Right lobe of liver (tissue), 6 donors: Measurements from ENCODE around the gene ENOX2. TPM values are rescaled to one million over a fixed set of nuclear protein-coding genes. Genes with fewer than 3 reads are reported as not detected.

Experiments used
- ATAC-seq, 4 donors: fragments of 200-7000 bp; cut with Tn5 transposase; one replicate each; pipeline ENCODE4 v1.9.1; 2020; ENCODE audit warnings: mild to moderate bottlenecking in 4 of 4, moderate library complexity in 4 of 4
- DNase-seq, 3 donors: peaks; one replicate each; pipeline ENCODE4 v3.0.0-alpha.2; 2020
- H3K27ac ChIP-seq, 3 donors: fragments of 200-600 bp; one replicate each; pipeline ENCODE4 v1.8.0; 2022
- H3K27me3 ChIP-seq, 2 donors: fragments of 200-600 bp; one replicate each; pipeline ENCODE4 v1.8.0; 2022
- H3K36me3 ChIP-seq, 4 donors: fragments of 200-600 bp; sonication (generic) in 1 of 4; one replicate each; pipeline versions ENCODE4 v1.5.1 to v1.8.0; 2017 to 2022; ENCODE audit warnings: control low read depth in 1 of 4
- H3K4me1 ChIP-seq, 4 donors: fragments of 200-600 bp; sonication (generic) in 1 of 4; one replicate each; pipeline versions ENCODE4 v1.5.1 to v1.8.0; 2017 to 2022; ENCODE audit warnings: control low read depth in 1 of 4
- H3K4me3 ChIP-seq, 3 donors: fragments of 200-600 bp; one replicate each; pipeline ENCODE4 v1.8.0; 2022
- H3K9me3 ChIP-seq, 4 donors: fragments of 200-600 bp; sonication (generic) in 1 of 4; one replicate each; pipeline versions ENCODE4 v1.5.1 to v1.8.0; 2017 to 2022; ENCODE audit warnings: control low read depth in 1 of 4
- POLR2A ChIP-seq: fragments of 450-650 bp; IDR thresholded peaks from one replicate; pipeline ENCODE4 v1.6.1; 2017; ENCODE audit warnings: antibody characterized with exemption, mild to moderate bottlenecking
- WGBS: methylation state at CpG from one replicate; pipeline ENCODE4 v1.1.6; 2018; ENCODE audit warnings: low coverage, low lambda C conversion rate; ENCODE audit not compliant: insufficient coverage; ENCODE audit errors: missing lambda C conversion rate; 5-methylcytosine and 5-hydroxymethylcytosine counted together
- intact Hi-C, 2 donors: fragments of 100-400 bp; cut with DNase I; formaldehyde crosslinking; loops; one replicate each; pipeline versions ENCODE4 v1.11.2 to v1.14.1; 2022
- total RNA-seq, 6 experiments: library from RNA; depleted of rRNA in 2 of 6; stranded (reverse); fragments of >200 nt in 2 of 6; fragmentation: NEBNext Ultra II Directional in 3 of 6; extraction: Animal tissue kit (Norgen Biotek cat#: 25700) in 3 of 6; gene quantifications; one replicate each; pipeline versions ENCODE4 v1.1.0 to v1.2.4, GENCODE V29; 2016 to 2023
- TF ChIP-seq, protein P1 (sequence below), 4 donors: fragments of 200-600 bp in 3 of 4; fragments of 450-650 bp in 1 of 4; IDR thresholded peaks; one replicate each; pipeline versions ENCODE4 v1.5.1 to v1.8.0; 2016 to 2022; ENCODE audit warnings: antibody characterized with exemption in 4 of 4, mild to moderate bottlenecking in 2 of 4
- donor health status: DM: no; HTN: yes; CAD: no.
- donor health status: DM: no; HTN: no; CAD: no.
- donor health status: DM: no; HTN: no; CAD: no.
- donor health status: DM: no; HTN: yes; CAD: no.
- donor health status: DM: no; HTN: yes; CAD: no.

Gene ENOX2
- total RNA-seq, 6 experiments from 2014 or later, result 6.9 to 14.7 (median 10.8) TPM

DNA sequence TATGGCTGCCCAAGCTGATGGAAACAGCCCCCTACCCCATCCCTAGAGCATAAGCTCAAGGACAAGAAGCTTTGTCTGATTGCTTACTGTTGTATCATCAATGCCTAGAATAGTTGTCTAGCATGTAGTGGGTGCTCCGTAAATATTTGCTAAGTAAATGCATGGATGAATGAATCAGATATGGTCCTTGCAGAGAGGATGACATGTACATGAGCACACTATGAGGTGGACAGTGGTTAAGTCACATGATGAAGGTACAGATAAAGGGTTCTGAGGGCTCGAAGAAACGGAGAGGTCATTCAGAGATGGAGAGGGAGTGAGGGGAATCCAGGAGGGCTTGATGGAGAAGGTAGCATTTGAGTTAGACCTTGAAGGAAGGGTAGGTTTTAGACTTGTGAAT lies 287.1 kb downstream of the ENOX2 start:
- ATAC-seq (no peak), DNase-seq (no peak)
- intact Hi-C loops, result no loop called here
- Histone ChIP-seq H3K9me3 (no peaks in the 10 kb centered on the region), H3K4me3 (no peak overlapping the region), H3K27me3 (no peaks in the 10 kb centered on the region), H3K4me1 (no peaks in the 10 kb centered on the region), H3K36me3 (no peaks in the 10 kb centered on the region), H3K27ac (no peak overlapping the region)
- no peak for TF ChIP-seq POLR2A
- TF ChIP-seq, protein P1, sequence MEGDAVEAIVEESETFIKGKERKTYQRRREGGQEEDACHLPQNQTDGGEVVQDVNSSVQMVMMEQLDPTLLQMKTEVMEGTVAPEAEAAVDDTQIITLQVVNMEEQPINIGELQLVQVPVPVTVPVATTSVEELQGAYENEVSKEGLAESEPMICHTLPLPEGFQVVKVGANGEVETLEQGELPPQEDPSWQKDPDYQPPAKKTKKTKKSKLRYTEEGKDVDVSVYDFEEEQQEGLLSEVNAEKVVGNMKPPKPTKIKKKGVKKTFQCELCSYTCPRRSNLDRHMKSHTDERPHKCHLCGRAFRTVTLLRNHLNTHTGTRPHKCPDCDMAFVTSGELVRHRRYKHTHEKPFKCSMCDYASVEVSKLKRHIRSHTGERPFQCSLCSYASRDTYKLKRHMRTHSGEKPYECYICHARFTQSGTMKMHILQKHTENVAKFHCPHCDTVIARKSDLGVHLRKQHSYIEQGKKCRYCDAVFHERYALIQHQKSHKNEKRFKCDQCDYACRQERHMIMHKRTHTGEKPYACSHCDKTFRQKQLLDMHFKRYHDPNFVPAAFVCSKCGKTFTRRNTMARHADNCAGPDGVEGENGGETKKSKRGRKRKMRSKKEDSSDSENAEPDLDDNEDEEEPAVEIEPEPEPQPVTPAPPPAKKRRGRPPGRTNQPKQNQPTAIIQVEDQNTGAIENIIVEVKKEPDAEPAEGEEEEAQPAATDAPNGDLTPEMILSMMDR (IDR thresholded peaks at IDR 0.05), result no peak
- 63% methylated on average over 3 of the region's 3 CpGs for WGBS

DNA sequence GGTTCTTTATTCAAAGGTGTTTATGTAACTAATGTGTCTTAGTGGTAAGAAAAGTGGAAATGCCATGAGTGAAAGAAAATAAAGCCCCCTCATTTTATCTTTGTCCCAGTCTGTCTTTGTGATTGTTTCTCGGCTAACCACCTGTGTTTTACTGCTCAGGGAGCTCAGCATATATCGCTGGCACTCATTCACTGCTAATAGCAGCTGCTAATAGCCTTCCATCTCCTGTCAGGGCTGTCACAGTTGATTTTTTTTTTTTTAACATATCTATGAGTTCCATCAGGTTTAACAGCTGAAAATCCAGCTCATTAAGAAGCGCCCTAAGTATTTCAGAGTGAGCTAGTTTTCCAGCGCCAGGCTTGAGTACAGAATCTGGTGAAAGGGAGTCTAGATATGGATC lies 295.6 kb downstream of the ENOX2 start:
- intact Hi-C loops, result no loop called here
- TF ChIP-seq POLR2A, result no peak
- TF ChIP-seq, protein P1 (IDR thresholded peaks at IDR 0.05), result no peak
- H3K27me3 ChIP-seq, result no peaks in the 10 kb centered on the region
- no peak for DNase-seq
- ATAC-seq, result no peak
- WGBS, result 42% methylated on average over 4 of the region's 4 CpGs
- no peaks in the 10 kb centered on the region for H3K4me1 ChIP-seq
- H3K27ac ChIP-seq, result no peak overlapping the region
- H3K36me3 ChIP-seq, result no peaks in the 10 kb centered on the region
- H3K4me3 ChIP-seq, result no peak overlapping the region
- no peaks in the 10 kb centered on the region for H3K9me3 ChIP-seq

DNA sequence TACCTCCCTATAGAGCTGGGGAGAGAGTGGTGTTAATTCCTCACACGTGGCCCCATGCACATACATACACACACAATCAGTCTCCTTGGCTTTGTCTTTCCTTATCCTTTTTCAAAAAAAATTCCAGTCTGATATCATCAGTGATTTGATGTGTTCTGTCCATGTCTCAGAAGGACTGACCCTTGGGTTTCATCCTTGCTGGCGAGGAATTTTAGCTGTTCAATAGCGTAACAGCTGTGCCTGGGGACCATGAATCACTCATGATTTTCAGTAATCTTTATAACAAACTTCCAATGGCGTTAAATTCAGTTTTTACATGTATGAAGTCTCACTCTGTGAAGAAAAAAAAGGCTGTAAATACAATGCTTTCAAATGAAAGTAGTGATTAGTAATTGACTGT lies 296.6 kb downstream of the ENOX2 start:
- no peak for ATAC-seq

DNA sequence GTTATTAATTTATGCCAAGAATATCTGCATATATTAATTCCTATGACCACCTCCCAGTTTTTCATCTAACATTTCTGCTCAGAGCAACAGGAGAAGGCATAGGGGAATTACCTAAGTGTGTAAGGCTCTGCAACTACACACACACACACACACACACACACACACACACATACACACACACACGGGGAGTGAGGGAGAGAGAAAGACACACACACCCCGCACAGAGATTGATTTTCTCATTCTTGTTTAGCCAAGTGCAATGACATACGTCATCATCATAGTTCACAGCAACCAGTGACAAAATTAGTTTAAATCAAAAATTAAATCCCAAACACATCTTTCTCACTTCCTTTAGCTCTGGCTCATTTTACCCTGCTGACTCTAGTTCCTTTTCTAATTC lies 298.1 kb downstream of the ENOX2 start:
- Histone ChIP-seq H3K27ac (no peak overlapping the region), H3K36me3 (no peaks in the 10 kb centered on the region), H3K9me3 (no peaks in the 10 kb centered on the region), H3K4me3 (no peak overlapping the region), H3K27me3 (no peaks in the 10 kb centered on the region), H3K4me1 (no peaks in the 10 kb centered on the region)
- WGBS, result 30% methylated on average over 3 of the region's 3 CpGs
- no peak for ATAC-seq
- DNase-seq, result no peak
- no peak for TF ChIP-seq POLR2A
- intact Hi-C loops, result no loop called here

More for the DNA sequence above, 296.6 kb downstream of the ENOX2 start:
- H3K36me3 ChIP-seq, result no peaks in the 10 kb centered on the region
- no peaks in the 10 kb centered on the region for H3K9me3 ChIP-seq
- H3K27me3 ChIP-seq, result no peaks in the 10 kb centered on the region
- 52% methylated on average over 4 of the region's 4 CpGs for WGBS
- H3K27ac ChIP-seq, result no peak overlapping the region
- no peak overlapping the region for H3K4me3 ChIP-seq
- intact Hi-C loops, result no loop called here
- no peak for TF ChIP-seq POLR2A
- TF ChIP-seq, protein P1 (IDR thresholded peaks at IDR 0.05), result no peak
- no peak for DNase-seq
- H3K4me1 ChIP-seq, result no peaks in the 10 kb centered on the region

DNA sequence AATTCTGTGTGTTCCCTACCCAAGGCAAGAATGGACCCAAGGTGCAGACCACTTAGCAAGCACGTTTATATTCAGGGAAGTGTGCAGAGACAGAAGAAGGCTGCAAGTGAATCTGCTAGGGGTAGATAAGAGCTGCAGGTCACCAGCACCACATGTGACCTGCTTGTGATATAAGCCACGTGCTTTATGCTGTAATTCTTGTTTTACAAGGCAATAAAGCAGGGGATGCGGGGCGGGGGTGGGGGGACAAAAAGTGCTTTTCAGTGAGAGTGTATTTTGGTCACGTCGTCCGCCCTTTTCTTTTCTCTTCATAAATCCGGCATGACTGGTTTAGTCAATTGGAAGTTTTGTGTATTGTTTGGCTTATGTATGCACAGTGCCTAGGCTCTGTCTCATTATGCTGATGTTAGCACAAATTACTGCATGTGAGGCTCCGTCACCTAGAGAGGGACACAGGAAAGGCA lies 308.5 kb downstream of the ENOX2 start:
- no peaks in the 10 kb centered on the region for H3K36me3 ChIP-seq
- H3K4me3 ChIP-seq, result no peak overlapping the region
- no peaks in the 10 kb centered on the region for H3K9me3 ChIP-seq
- no peak for ATAC-seq
- no peaks in the 10 kb centered on the region for H3K4me1 ChIP-seq
- TF ChIP-seq POLR2A, result no peak
- TF ChIP-seq, protein P1 (IDR thresholded peaks at IDR 0.05), result no peak
- H3K27ac ChIP-seq, result no peak overlapping the region
- 29% methylated on average over 7 of the region's 9 CpGs for WGBS
- no peaks in the 10 kb centered on the region for H3K27me3 ChIP-seq
- intact Hi-C loops, result no loop called here
- no peak for DNase-seq
